ENCODE results near the gene IL25. TPM values are rescaled to one million over a fixed set of nuclear protein-coding genes. Genes with fewer than 3 reads are reported as not detected.

Gene IL25
- total RNA-seq, 1 donor from 2014 or later: not detected

DNA sequence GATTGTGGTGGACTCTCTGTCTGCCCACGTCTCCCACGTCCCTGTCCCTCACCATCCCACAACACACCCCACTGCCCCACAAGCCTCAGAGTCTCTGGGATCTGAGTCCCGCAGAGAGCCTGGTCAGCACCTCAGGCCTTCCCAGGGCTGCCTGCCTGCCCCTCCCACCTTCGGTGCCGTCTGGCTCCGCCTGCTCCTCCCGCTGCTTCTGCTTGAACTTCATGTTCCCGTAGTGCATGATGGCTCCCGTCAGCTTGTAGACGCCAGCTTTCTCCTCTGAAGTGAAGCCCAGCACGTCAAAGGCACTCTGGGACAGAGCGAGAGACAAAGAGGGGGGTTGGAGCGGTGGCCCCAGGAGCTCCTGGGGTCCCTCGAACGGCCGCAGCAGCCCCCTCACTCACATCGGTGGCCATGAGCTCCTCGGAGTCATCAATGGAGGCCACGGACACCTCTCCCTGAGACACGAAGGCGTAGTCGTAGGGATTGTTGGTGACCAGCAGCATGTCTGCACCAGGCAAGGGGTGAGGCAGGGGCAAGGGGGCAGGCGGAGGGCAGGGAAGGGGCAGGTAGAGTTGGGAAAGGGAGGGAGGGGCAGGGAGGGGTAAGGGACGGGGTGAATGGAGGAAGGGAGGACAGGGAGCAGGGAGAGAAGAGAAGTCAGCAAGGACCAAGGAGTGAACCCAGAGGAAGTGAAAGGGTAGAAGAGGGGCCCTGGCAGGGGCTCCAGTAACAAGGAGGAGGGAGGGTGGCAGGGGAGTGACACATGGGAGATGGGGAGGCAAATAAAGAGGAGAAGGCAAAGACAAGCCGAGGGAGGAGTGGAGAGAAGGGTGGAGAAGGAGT lies 29.9 kb downstream of the IL25 start:
- no peak overlapping the region for H3K27ac Mint-ChIP-seq (ENCODE audit: unreplicated experiment)
- no peak overlapping the region for H3K4me3 Mint-ChIP-seq (ENCODE audit: unreplicated experiment)
- DNase-seq (ENCODE audit: low spot score): no peak
- TF ChIP-seq, protein P1, sequence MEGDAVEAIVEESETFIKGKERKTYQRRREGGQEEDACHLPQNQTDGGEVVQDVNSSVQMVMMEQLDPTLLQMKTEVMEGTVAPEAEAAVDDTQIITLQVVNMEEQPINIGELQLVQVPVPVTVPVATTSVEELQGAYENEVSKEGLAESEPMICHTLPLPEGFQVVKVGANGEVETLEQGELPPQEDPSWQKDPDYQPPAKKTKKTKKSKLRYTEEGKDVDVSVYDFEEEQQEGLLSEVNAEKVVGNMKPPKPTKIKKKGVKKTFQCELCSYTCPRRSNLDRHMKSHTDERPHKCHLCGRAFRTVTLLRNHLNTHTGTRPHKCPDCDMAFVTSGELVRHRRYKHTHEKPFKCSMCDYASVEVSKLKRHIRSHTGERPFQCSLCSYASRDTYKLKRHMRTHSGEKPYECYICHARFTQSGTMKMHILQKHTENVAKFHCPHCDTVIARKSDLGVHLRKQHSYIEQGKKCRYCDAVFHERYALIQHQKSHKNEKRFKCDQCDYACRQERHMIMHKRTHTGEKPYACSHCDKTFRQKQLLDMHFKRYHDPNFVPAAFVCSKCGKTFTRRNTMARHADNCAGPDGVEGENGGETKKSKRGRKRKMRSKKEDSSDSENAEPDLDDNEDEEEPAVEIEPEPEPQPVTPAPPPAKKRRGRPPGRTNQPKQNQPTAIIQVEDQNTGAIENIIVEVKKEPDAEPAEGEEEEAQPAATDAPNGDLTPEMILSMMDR (IDR thresholded peaks at IDR 0.05; ENCODE audit: unreplicated experiment): no peak
- no peaks in the 10 kb centered on the region for H3K4me1 Mint-ChIP-seq (ENCODE audit: unreplicated experiment)
- no peaks in the 10 kb centered on the region for H3K9me3 Mint-ChIP-seq (ENCODE audit: unreplicated experiment)
- peaks cover 3% of the 10 kb centered on the region for H3K36me3 Mint-ChIP-seq (ENCODE audit: low read depth, unreplicated experiment)
- H3K27me3 Mint-ChIP-seq (ENCODE audit: unreplicated experiment): peaks cover 12% of the 10 kb centered on the region

DNA sequence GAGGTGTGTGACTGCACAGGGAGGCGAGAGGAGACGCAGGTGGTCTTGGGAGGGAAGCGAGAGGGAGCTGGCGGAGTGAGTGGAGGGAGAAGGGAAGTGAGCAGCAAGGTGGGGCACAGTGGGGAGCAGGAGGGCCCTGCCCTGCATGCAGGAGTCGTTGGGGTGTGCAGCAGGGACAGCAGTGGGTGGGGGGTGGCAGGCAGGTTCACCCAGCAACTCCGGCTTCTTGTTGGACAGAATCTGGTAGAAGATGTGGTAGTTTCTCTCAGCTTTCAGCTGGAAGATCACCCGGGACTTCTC lies 30.5 kb downstream of the IL25 start:
- Mint-ChIP-seq H3K27ac (ENCODE audit: unreplicated experiment) (no peak overlapping the region), H3K9me3 (ENCODE audit: unreplicated experiment) (no peaks in the 10 kb centered on the region), H3K27me3 (ENCODE audit: unreplicated experiment) (peaks cover 12% of the 10 kb centered on the region), H3K36me3 (ENCODE audit: low read depth, unreplicated experiment) (peaks cover 3% of the 10 kb centered on the region), H3K4me3 (ENCODE audit: unreplicated experiment) (no peak overlapping the region), H3K4me1 (ENCODE audit: unreplicated experiment) (no peaks in the 10 kb centered on the region)
- no peak for DNase-seq (ENCODE audit: low spot score)
- TF ChIP-seq, protein P1 (IDR thresholded peaks at IDR 0.05; ENCODE audit: unreplicated experiment): no peak

DNA sequence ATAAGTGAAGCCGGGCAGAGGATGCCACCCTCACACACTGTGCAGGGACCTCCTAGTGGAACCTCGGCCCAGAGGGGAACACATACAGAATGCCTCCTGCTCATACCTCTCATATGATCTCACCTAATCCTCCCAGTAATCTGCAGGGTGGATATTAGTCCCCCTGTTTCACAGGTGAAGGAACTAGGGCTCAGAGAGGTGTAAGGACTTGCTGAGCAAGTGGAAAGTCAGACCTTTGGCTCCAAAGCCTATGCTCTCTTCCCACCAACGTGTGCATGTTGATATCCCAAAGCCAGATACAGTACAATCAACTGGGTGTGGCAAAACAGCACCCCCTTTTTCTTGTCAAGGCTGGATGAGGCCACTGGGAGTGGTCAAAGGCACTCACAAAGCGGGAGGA lies 31.3 kb downstream of the IL25 start:
- Mint-ChIP-seq H3K9me3 (ENCODE audit: unreplicated experiment) (no peaks in the 10 kb centered on the region), H3K36me3 (ENCODE audit: low read depth, unreplicated experiment) (peaks cover 3% of the 10 kb centered on the region), H3K4me1 (ENCODE audit: unreplicated experiment) (peaks cover 4% of the 10 kb centered on the region), H3K27me3 (ENCODE audit: unreplicated experiment) (peaks cover 13% of the 10 kb centered on the region), H3K4me3 (ENCODE audit: unreplicated experiment) (no peak overlapping the region), H3K27ac (ENCODE audit: unreplicated experiment) (no peak overlapping the region)
- TF ChIP-seq, protein P1 (IDR thresholded peaks at IDR 0.05; ENCODE audit: unreplicated experiment): no peak
- no peak for DNase-seq (ENCODE audit: low spot score)

DNA sequence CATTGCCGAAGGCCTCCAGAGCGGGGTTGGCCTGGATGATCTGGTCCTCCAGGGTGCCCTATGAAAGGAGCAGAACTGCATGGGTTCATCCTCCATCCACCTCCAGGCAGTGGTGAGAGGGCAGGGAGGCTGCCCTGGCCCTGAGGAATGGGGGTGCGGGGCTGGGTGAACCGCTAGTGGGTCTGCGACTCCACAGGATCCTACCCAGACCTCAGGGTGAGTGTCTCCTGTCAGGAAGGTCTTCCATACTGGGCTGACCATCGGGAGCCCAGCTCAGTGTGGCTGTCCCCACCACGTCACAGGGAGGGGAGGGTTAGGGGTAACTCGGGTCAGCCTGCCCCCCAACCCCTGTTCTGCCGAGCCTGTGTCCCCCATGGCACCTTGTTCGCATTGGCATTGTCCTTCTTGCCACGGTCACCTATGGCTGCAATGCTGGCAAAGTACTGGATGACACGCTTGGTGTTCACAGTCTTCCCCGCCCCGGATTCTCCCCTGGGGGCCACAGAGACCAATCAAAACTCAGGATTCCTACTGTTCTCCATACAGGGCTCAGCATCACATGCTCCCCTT lies 31.8 kb downstream of the IL25 start:
- H3K36me3 Mint-ChIP-seq (ENCODE audit: low read depth, unreplicated experiment): peaks cover 3% of the 10 kb centered on the region
- H3K27me3 Mint-ChIP-seq (ENCODE audit: unreplicated experiment): peaks cover 15% of the 10 kb centered on the region
- TF ChIP-seq, protein P1 (IDR thresholded peaks at IDR 0.05; ENCODE audit: unreplicated experiment): no peak
- peak overlapping the region; percentile 3 for H3K27ac Mint-ChIP-seq (ENCODE audit: unreplicated experiment)
- H3K4me3 Mint-ChIP-seq (ENCODE audit: unreplicated experiment): no peak overlapping the region
- peaks cover 7% of the 10 kb centered on the region for H3K4me1 Mint-ChIP-seq (ENCODE audit: unreplicated experiment)
- DNase-seq (ENCODE audit: low spot score): no peak
- no peaks in the 10 kb centered on the region for H3K9me3 Mint-ChIP-seq (ENCODE audit: unreplicated experiment)

DNA sequence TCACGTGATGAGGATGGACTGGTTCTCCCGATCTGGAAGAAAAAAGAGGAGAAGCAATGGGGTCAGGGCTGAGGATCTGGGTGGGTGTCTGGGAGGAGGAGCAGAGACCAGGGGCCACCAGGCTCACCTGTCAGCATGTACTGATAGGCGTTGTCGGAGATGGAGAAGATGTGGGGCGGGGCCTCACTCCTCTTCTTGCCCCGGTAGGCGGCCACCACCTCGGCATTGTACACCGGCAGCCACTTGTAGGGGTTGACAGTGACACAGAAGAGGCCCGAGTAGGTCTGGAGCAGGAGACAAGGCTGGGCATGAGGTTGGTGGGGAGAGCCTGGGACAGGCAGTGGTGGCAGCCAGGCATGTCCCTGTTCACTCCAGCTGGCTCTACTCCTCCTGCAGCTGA lies 32.5 kb downstream of the IL25 start:
- Mint-ChIP-seq H3K4me3 (ENCODE audit: unreplicated experiment) (no peak overlapping the region), H3K27me3 (ENCODE audit: unreplicated experiment) (peaks cover 16% of the 10 kb centered on the region), H3K9me3 (ENCODE audit: unreplicated experiment) (no peaks in the 10 kb centered on the region), H3K4me1 (ENCODE audit: unreplicated experiment) (peaks cover 7% of the 10 kb centered on the region), H3K36me3 (ENCODE audit: low read depth, unreplicated experiment) (peaks cover 3% of the 10 kb centered on the region), H3K27ac (ENCODE audit: unreplicated experiment) (peak overlapping the region; percentile 3)
- TF ChIP-seq, protein P1 (IDR thresholded peaks at IDR 0.05; ENCODE audit: unreplicated experiment): no peak
- DNase-seq (ENCODE audit: low spot score): no peak
